Vagina (tissue), 2 donors: ENCODE measurements around the gene DENND1A. TPM values are rescaled to one million over a fixed set of nuclear protein-coding genes. Genes with fewer than 3 reads are reported as not detected.

Source experiments
- DNase-seq, 2 donors: peaks; one replicate each; pipeline ENCODE4 v3.0.0-alpha.2; 2017; ENCODE audit errors: extremely low spot score in 2 of 2
- H3K27ac ChIP-seq: fragments of 200-600 bp; sonication (generic); one replicate; pipeline ENCODE4 v1.5.1; 2019
- H3K27me3 ChIP-seq: fragments of 200-600 bp; sonication (generic); one replicate; pipeline ENCODE4 v1.5.1; 2019
- H3K36me3 ChIP-seq, 2 donors: fragments of 200-600 bp; sonication (generic); one replicate each; pipeline ENCODE4 v1.5.1; 2017 to 2019
- H3K4me1 ChIP-seq: fragments of 200-600 bp; sonication (generic); one replicate; pipeline ENCODE4 v1.5.1; 2019
- H3K4me3 ChIP-seq, 2 donors: fragments of 200-600 bp; sonication (generic); 1 replicate in 1 of 2; 2 replicates in 1 of 2; pipeline ENCODE4 v1.5.1; 2016 to 2019
- H3K9me3 ChIP-seq: fragments of 200-600 bp; sonication (generic); one replicate; pipeline ENCODE4 v1.5.1; 2019
- CTCF ChIP-seq, 3 experiments: fragments of 450-650 bp in 2 of 3; fragments of 200-600 bp in 1 of 3; sonication (generic) in 1 of 3; IDR thresholded peaks; one replicate each; pipeline ENCODE4 v1.5.1; 2017 to 2019; ENCODE audit warnings: antibody characterized with exemption in 3 of 3, mild to moderate bottlenecking in 2 of 3, moderate library complexity in 2 of 3
- POLR2A ChIP-seq, 2 donors: fragments of 450-650 bp; IDR thresholded peaks; one replicate each; pipeline ENCODE4 v1.6.1; 2017; ENCODE audit warnings: antibody characterized with exemption in 2 of 2, mild to moderate bottlenecking in 2 of 2, moderate library complexity in 2 of 2
- POLR2AphosphoS5 ChIP-seq, 2 donors: sonication (generic); formaldehyde crosslinking; IDR thresholded peaks; one replicate each; pipeline ENCODE4 v1.9.0; 2017; ENCODE audit warnings: antibody characterized with exemption in 2 of 2, mild to moderate bottlenecking in 2 of 2, low read depth in 1 of 2; ENCODE audit not compliant: insufficient read depth in 1 of 2
- intact Hi-C: fragments of 100-400 bp; cut with DNase I; formaldehyde crosslinking; loops from one replicate; pipeline ENCODE4 v1.15.1; 2023
- total RNA-seq: library from RNA; depleted of rRNA; stranded (reverse); fragments of >200 nt; gene quantifications from one replicate; pipeline ENCODE4 v1.2.3, GENCODE V29; 2016

DENND1A gene
- total RNA-seq, 1 donor from 2014 or later: 20.4 TPM

- H3K4me3 ChIP-seq: no peak overlapping the region
- H3K4me1 ChIP-seq: no peaks in the 10 kb centered on the region
- H3K36me3 ChIP-seq: no peaks in the 10 kb centered on the region
- DNase-seq: no peak
- intact Hi-C loops: no loop called here
- no peaks in the 10 kb centered on the region for H3K27me3 ChIP-seq
- no peaks in the 10 kb centered on the region for H3K9me3 ChIP-seq
- TF ChIP-seq CTCF (IDR thresholded peaks at IDR 0.05): no peak
- H3K27ac ChIP-seq: no peak overlapping the region
Measured at GRCh38 chr9:123530244-123530643, 399.7 kb downstream of the DENND1A start.

- no peaks in the 10 kb centered on the region for H3K4me1 ChIP-seq
- no peak overlapping the region for H3K4me3 ChIP-seq
- no peaks in the 10 kb centered on the region for H3K36me3 ChIP-seq
- H3K27me3 ChIP-seq: no peaks in the 10 kb centered on the region
- DNase-seq: no peak
- intact Hi-C loops: no loop called here
- no peak overlapping the region for H3K27ac ChIP-seq
- TF ChIP-seq POLR2A (IDR thresholded peaks at IDR 0.05): no peak
- TF ChIP-seq CTCF (IDR thresholded peaks at IDR 0.05): no peak
- TF ChIP-seq POLR2AphosphoS5 (IDR thresholded peaks at IDR 0.05; ENCODE audit: insufficient read depth in 1 of 2, low read depth in 1 of 2): no peak
- H3K9me3 ChIP-seq: no peaks in the 10 kb centered on the region
Measured at GRCh38 chr9:123528501-123528900, 401.4 kb downstream of the DENND1A start.

GRCh38 chr9:123527981-123528380 lies 401.9 kb downstream of the DENND1A start:
- intact Hi-C loops: no loop called here

GRCh38 chr9:123525957-123526356 lies 404.0 kb downstream of the DENND1A start:
- no peak for DNase-seq
- H3K27ac ChIP-seq: no peak overlapping the region
- H3K4me3 ChIP-seq: no peak overlapping the region
- intact Hi-C loops: no loop called here
- no peaks in the 10 kb centered on the region for H3K27me3 ChIP-seq
- no peaks in the 10 kb centered on the region for H3K36me3 ChIP-seq
- H3K4me1 ChIP-seq: no peaks in the 10 kb centered on the region
- TF ChIP-seq POLR2AphosphoS5 (IDR thresholded peaks at IDR 0.05; ENCODE audit: insufficient read depth in 1 of 2, low read depth in 1 of 2): no peak
- no peak for TF ChIP-seq CTCF (IDR thresholded peaks at IDR 0.05)
- TF ChIP-seq POLR2A (IDR thresholded peaks at IDR 0.05): no peak
- no peaks in the 10 kb centered on the region for H3K9me3 ChIP-seq

More at GRCh38 chr9:123527981-123528380, 401.9 kb downstream of the DENND1A start:
- Histone ChIP-seq H3K27me3 (no peaks in the 10 kb centered on the region), H3K36me3 (no peaks in the 10 kb centered on the region), H3K9me3 (no peaks in the 10 kb centered on the region), H3K4me3 (no peak overlapping the region), H3K4me1 (no peaks in the 10 kb centered on the region), H3K27ac (no peak overlapping the region)
- TF ChIP-seq POLR2AphosphoS5 (IDR thresholded peaks at IDR 0.05; ENCODE audit: insufficient read depth in 1 of 2, low read depth in 1 of 2): no peak
- no peak for TF ChIP-seq POLR2A (IDR thresholded peaks at IDR 0.05)
- TF ChIP-seq CTCF (IDR thresholded peaks at IDR 0.05): no peak
- no peak for DNase-seq

GRCh38 chr9:123525424-123525823 lies 404.5 kb downstream of the DENND1A start:
- intact Hi-C loops: no loop called here
- TF ChIP-seq POLR2AphosphoS5 (IDR thresholded peaks at IDR 0.05; ENCODE audit: insufficient read depth in 1 of 2, low read depth in 1 of 2) (no peak), POLR2A (IDR thresholded peaks at IDR 0.05) (no peak), CTCF (IDR thresholded peaks at IDR 0.05) (no peak)
- no peaks in the 10 kb centered on the region for H3K9me3 ChIP-seq

More at GRCh38 chr9:123525424-123525823, 404.5 kb downstream of the DENND1A start:
- Histone ChIP-seq H3K36me3 (no peaks in the 10 kb centered on the region), H3K4me1 (no peaks in the 10 kb centered on the region), H3K27ac (no peak overlapping the region), H3K4me3 (no peak overlapping the region), H3K27me3 (no peaks in the 10 kb centered on the region)
- DNase-seq: no peak
